ENCODE data around the gene SLC35C1.

The SLC35C1 gene

DNA sequence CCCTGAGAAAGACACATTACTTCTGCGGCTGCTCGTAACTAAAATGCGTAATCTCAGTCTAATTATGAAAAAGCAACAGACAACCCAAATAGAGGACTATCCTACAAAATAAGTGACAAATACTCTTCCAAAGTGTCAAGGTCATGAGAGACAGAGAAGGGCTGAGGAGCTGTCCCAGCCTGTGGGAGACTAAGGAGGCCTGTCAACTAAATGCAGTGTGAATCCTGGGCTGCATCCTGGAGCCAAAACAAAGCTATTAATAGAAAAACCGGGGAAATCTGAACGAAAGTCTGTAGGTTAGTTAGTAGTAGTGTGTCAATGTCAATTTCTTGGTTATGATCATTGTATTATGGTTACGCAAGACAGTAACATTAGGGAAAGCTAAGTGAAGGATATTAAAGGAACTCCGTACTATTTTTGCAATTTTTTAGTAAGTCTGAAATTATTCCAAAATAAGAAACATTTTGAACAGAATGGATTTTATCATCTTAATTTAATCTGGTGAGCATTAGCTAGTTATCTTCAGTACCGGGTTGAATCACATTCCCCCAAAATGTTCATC is 39.8 kb upstream of the SLC35C1 start:
- no peak for DNase-seq
- TF ChIP-seq, protein P1, sequence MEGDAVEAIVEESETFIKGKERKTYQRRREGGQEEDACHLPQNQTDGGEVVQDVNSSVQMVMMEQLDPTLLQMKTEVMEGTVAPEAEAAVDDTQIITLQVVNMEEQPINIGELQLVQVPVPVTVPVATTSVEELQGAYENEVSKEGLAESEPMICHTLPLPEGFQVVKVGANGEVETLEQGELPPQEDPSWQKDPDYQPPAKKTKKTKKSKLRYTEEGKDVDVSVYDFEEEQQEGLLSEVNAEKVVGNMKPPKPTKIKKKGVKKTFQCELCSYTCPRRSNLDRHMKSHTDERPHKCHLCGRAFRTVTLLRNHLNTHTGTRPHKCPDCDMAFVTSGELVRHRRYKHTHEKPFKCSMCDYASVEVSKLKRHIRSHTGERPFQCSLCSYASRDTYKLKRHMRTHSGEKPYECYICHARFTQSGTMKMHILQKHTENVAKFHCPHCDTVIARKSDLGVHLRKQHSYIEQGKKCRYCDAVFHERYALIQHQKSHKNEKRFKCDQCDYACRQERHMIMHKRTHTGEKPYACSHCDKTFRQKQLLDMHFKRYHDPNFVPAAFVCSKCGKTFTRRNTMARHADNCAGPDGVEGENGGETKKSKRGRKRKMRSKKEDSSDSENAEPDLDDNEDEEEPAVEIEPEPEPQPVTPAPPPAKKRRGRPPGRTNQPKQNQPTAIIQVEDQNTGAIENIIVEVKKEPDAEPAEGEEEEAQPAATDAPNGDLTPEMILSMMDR (IDR thresholded peaks at IDR 0.05), result no peak
- Histone ChIP-seq H3K9me3 (no peaks in the 10 kb centered on the region), H3K36me3 (no peaks in the 10 kb centered on the region), H3K4me1 (peaks cover 0 to 12% (median 2%) of the 10 kb centered on the region in 4 donors), H3K4me3 (no peak overlapping the region), H3K27ac (no peak overlapping the region), H3K27me3 (no peaks in the 10 kb centered on the region)
- intact Hi-C loops (cut with DNase I; ENCODE audit: low total_unique reads), result no loop called here

DNA sequence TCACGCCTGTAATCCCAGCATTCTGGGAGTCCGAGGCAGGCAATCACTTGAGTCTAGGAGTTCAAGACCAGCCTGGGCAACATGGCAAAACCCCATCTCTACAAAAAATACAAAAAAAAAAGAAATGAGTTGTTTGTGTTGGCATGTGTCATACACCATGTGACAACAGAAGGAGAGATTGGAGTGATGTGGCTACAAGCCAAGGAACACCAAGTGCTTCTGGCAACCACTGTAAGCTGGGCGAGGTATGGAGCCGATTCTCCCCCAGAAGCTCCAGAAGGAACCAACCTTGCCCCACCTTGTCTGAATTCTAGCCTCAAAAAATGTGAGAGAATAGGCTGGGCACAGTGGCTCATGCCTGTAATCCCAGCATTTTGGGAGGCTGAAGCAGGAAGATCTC is 39.1 kb upstream of the SLC35C1 start:
- no peak for DNase-seq
- TF ChIP-seq, protein P1 (IDR thresholded peaks at IDR 0.05), result no peak
- intact Hi-C loops (cut with DNase I; ENCODE audit: low total_unique reads), result no loop called here

DNA sequence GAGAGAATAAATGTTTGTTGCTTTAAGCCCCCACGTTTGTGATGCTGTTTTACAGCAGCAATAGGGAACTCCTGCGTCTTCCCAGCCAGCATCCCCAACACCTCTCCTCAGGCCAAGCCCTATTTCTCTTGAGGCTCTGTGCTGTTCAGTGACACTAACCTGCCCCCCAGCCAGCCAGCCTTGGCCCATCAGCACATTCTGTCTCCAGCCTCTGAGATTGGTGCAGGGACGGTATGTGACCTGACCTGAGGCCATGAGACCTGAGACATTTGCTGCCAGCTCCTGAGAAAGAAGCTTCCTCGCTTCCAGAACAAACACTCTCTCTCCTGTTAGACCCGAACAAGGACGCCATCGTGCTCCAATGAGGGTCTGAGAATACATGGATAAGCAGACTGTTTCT is 38.5 kb upstream of the SLC35C1 start:
- DNase-seq, result no peak
- intact Hi-C loops (cut with DNase I; ENCODE audit: low total_unique reads), result no loop called here
- peaks cover 0 to 12% (median 5%) of the 10 kb centered on the region in 4 donors for H3K4me1 ChIP-seq
- H3K9me3 ChIP-seq, result no peaks in the 10 kb centered on the region
- H3K27me3 ChIP-seq, result no peaks in the 10 kb centered on the region
- no peak overlapping the region for H3K4me3 ChIP-seq
- H3K27ac ChIP-seq, result no peak overlapping the region
- no peaks in the 10 kb centered on the region for H3K36me3 ChIP-seq
- TF ChIP-seq, protein P1 (IDR thresholded peaks at IDR 0.05), result no peak

More for the DNA sequence above, 39.1 kb upstream of the SLC35C1 start:
- Histone ChIP-seq H3K36me3 (no peaks in the 10 kb centered on the region), H3K4me3 (no peak overlapping the region), H3K27ac (no peak overlapping the region), H3K9me3 (no peaks in the 10 kb centered on the region), H3K27me3 (no peaks in the 10 kb centered on the region), H3K4me1 (peaks cover 0 to 12% (median 2%) of the 10 kb centered on the region in 4 donors)

DNA sequence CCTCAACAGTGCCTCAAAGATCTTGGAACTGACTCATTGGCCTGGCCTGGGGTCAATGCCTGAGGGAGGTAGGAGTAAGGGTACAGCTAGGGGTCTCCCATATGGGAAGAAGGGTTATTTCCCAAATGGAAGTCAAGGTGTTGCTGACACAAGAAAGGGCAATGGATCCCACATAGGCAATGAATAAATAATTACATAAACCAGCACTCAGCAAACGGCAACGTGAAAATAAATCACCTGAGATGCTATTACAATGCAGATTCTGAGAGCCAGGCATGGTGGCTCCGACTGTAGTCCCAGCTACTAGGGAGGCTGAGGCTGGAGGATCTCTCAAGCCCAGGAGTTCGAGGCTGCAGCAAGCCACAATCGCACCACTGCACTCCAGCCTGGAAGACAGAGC is 36.5 kb upstream of the SLC35C1 start:
- no peaks in the 10 kb centered on the region for H3K27me3 ChIP-seq
- no peaks in the 10 kb centered on the region for H3K9me3 ChIP-seq
- TF ChIP-seq, protein P1 (IDR thresholded peaks at IDR 0.05), result no peak
- no peak for DNase-seq
- H3K4me1 ChIP-seq, result peaks cover 0 to 15% (median 7%) of the 10 kb centered on the region in 4 donors
- H3K36me3 ChIP-seq, result no peaks in the 10 kb centered on the region
- no peak overlapping the region for H3K4me3 ChIP-seq
- no peak overlapping the region for H3K27ac ChIP-seq
- intact Hi-C loops (cut with DNase I; ENCODE audit: low total_unique reads), result no loop called here

DNA sequence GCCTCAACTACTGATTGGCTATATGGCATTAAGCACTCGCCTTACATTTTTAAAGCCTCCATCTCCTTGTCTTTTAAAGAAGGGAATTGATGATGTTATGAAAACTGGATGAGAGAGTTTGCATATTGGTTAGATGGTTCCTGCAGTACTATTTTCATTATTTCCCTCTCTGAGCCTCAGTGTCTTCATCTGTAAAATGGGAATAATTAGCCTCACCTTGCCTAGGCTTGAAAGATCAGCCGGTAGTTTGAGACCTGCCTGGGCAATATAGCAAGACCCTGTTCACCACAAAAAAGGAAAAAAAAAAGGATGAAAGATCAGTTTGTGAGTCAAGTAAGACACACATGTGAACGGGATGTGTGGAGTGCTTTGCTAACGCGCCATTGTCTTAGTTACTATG is 35.0 kb upstream of the SLC35C1 start:
- H3K27ac ChIP-seq, result no peak overlapping the region
- no peaks in the 10 kb centered on the region for H3K9me3 ChIP-seq
- DNase-seq, result no peak
- intact Hi-C loops (cut with DNase I; ENCODE audit: low total_unique reads), result loop anchor here (2.0 to 5.0 kb wide), 2 partner anchors 349 to 398 kb away; no protein-coding TSS in a partner anchor
- H3K4me3 ChIP-seq, result no peak overlapping the region
- no peaks in the 10 kb centered on the region for H3K27me3 ChIP-seq
- TF ChIP-seq, protein P1 (IDR thresholded peaks at IDR 0.05), result no peak
- H3K36me3 ChIP-seq, result no peaks in the 10 kb centered on the region
- peaks cover 0 to 15% (median 7%) of the 10 kb centered on the region in 4 donors for H3K4me1 ChIP-seq

Data from tibial artery (tissue), 4 donors.